H1 (cell line): ENCODE measurements around the gene GHRL. TPM values are rescaled to one million over a fixed set of nuclear protein-coding genes. Genes with fewer than 3 reads are reported as not detected.

Source experiments
- CTCF ChIA-PET: fragments of 300-600 bp; sonication (Branson Sonifier 250); formaldehyde crosslinking; loops from one replicate; lab custom pipeline; 2021; ENCODE audit not compliant: partially characterized antibody; lab: Charles Lee
- POLR2A ChIA-PET: fragments of 300-600 bp; sonication (Branson Sonifier 250); formaldehyde crosslinking; loops from one replicate; lab custom pipeline; 2021; ENCODE audit warnings: inconsistent platforms; ENCODE audit not compliant: partially characterized antibody; lab: Charles Lee
- DNase-seq, 2 experiments: peaks; one replicate each; pipeline versions ENCODE4 v3.0.0 to v3.0.0-alpha.2; 2010 to 2022; ENCODE audit warnings: low spot score in 2 of 2, low read depth in 1 of 2, mixed read lengths in 1 of 2
- FAIRE-seq: peaks from 2 replicates; lab custom pipeline; 2011; peaks lifted over from hg19 to GRCh38; lab: Jason Lieb, UNC
- H2AFZ ChIP-seq: 2 replicates; pipeline ENCODE4 v1.8.1; 2012; ENCODE audit warnings: low read length, inconsistent platforms
- H2AK5ac ChIP-seq: 2 replicates; pipeline ENCODE4 v1.6.1; 2013; ENCODE audit warnings: low read depth, low read length
- H2BK120ac ChIP-seq: replicated peaks from 2 replicates; pipeline ENCODE3; 2013; ENCODE audit warnings: low read depth, low read length, inconsistent platforms
- H2BK12ac ChIP-seq: 2 replicates; pipeline ENCODE4 v1.6.1; 2013; ENCODE audit warnings: low read depth, low read length
- H2BK15ac ChIP-seq: 2 replicates; pipeline ENCODE4 v1.6.1; 2013; ENCODE audit warnings: low read length
- H2BK20ac ChIP-seq: 2 replicates; pipeline ENCODE4 v1.6.1; 2013; ENCODE audit warnings: low read length
- H2BK5ac ChIP-seq: 2 replicates; pipeline ENCODE4 v1.6.1; 2013; ENCODE audit warnings: low read depth, low read length
- H3K14ac ChIP-seq: 2 replicates; pipeline ENCODE4 v1.6.1; 2013; ENCODE audit warnings: inconsistent platforms; ENCODE audit not compliant: insufficient read length
- H3K18ac ChIP-seq: 2 replicates; pipeline ENCODE4 v1.6.1; 2013; ENCODE audit warnings: low read length; ENCODE audit errors: extremely low read depth
- H3K23ac ChIP-seq: 2 replicates; pipeline ENCODE4 v1.6.1; 2013; ENCODE audit warnings: inconsistent platforms; ENCODE audit not compliant: insufficient read length
- H3K23me2 ChIP-seq: 2 replicates; pipeline ENCODE4 v1.6.1; 2013; ENCODE audit warnings: low read depth, low read length
- H3K27ac ChIP-seq: 2 replicates; pipeline ENCODE4 v1.6.1; 2011; ENCODE audit warnings: low read depth, low read length, inconsistent platforms
- H3K27me3 ChIP-seq, 4 experiments: replicated peaks in 1 of 4; 1 replicate in 1 of 4; 2 replicates in 3 of 4; pipeline versions ENCODE4 v1.6.1 to v1.8.1; 2011 to 2013; ENCODE audit warnings: low read length in 3 of 4, mild to moderate bottlenecking in 3 of 4, inconsistent platforms in 2 of 4, mixed read lengths in 2 of 4, moderate library complexity in 1 of 4; ENCODE audit not compliant: control insufficient read depth in 3 of 4, insufficient read depth in 3 of 4; ENCODE audit errors: extremely low read depth in 1 of 4
- H3K36me3 ChIP-seq, 4 experiments: 2 replicates each; pipeline versions ENCODE4 v1.6.1 to v1.8.1; 2011 to 2013; ENCODE audit warnings: mild to moderate bottlenecking in 4 of 4, low read length in 3 of 4, moderate library complexity in 2 of 4, control low read depth in 1 of 4, inconsistent platforms in 1 of 4; ENCODE audit not compliant: insufficient read depth in 4 of 4, control insufficient read depth in 2 of 4
- H3K4ac ChIP-seq: replicated peaks from 2 replicates; pipeline ENCODE3; 2013; ENCODE audit warnings: low read length, low read depth, mixed read lengths, inconsistent platforms; ENCODE audit not compliant: insufficient read length
- H3K4me1 ChIP-seq, 4 experiments: replicated peaks in 1 of 4; 1 replicate in 1 of 4; 2 replicates in 3 of 4; pipeline versions ENCODE4 v1.6.1 to v1.8.1; 2011 to 2013; ENCODE audit warnings: low read length in 3 of 4, inconsistent platforms in 2 of 4, mixed read lengths in 1 of 4; ENCODE audit not compliant: insufficient read depth in 4 of 4, control insufficient read depth in 3 of 4
- H3K4me2 ChIP-seq, 2 experiments: 2 replicates each; pipeline versions ENCODE4 v1.6.1 to v1.8.1; 2011 to 2013; ENCODE audit warnings: low read depth in 2 of 2, low read length in 2 of 2, control low read depth in 1 of 2, inconsistent platforms in 1 of 2, mild to moderate bottlenecking in 1 of 2; ENCODE audit not compliant: insufficient read depth in 1 of 2
- H3K4me3 ChIP-seq, 4 experiments: fragments of 200-600, 300-600 bp in 1 of 4; sonication (generic), shearing (Covaris generic), sonication (Bioruptor Twin) in 1 of 4; 2 replicates each; pipeline versions ENCODE4 v1.5.1 to v1.8.1; 2011 to 2016; ENCODE audit warnings: low read length in 4 of 4, low read depth in 3 of 4, control low read depth in 2 of 4, inconsistent platforms in 2 of 4, mild to moderate bottlenecking in 2 of 4, mixed read lengths in 1 of 4, moderate library complexity in 1 of 4; ENCODE audit not compliant: insufficient read depth in 2 of 4; ENCODE audit errors: extremely low read depth in 1 of 4
- H3K56ac ChIP-seq: replicated peaks from 2 replicates; pipeline ENCODE3; 2013; ENCODE audit warnings: low read depth, mild to moderate bottlenecking, mixed read lengths, low read length, inconsistent platforms; ENCODE audit not compliant: insufficient read length
- H3K79me1 ChIP-seq: 2 replicates; pipeline ENCODE4 v1.6.1; 2013; ENCODE audit warnings: low read depth, low read length, control low read depth
- H3K79me2 ChIP-seq, 2 experiments: 2 replicates each; pipeline versions ENCODE4 v1.6.1 to v1.8.1; 2012 to 2013; ENCODE audit warnings: low read length in 2 of 2, mild to moderate bottlenecking in 2 of 2, inconsistent platforms in 1 of 2; ENCODE audit not compliant: insufficient read depth in 2 of 2, control insufficient read depth in 1 of 2
- H3K9ac ChIP-seq, 4 experiments: replicated peaks in 1 of 4; 1 replicate in 1 of 4; 2 replicates in 3 of 4; pipeline versions ENCODE4 v1.6.1 to v1.8.1; 2011 to 2013; ENCODE audit warnings: low read depth in 3 of 4, low read length in 3 of 4, control low read depth in 2 of 4, mild to moderate bottlenecking in 2 of 4, moderate library complexity in 2 of 4, inconsistent platforms in 1 of 4; ENCODE audit errors: extremely low read depth in 1 of 4
- H3K9me3 ChIP-seq, 2 experiments: 2 replicates each; pipeline versions ENCODE4 v1.6.1 to v1.8.1; 2012 to 2013; ENCODE audit warnings: mild to moderate bottlenecking in 2 of 2, moderate library complexity in 2 of 2, control low read depth in 1 of 2, inconsistent platforms in 1 of 2, low read depth in 1 of 2, low read length in 1 of 2, mixed read lengths in 1 of 2; ENCODE audit not compliant: insufficient read depth in 2 of 2
- H4K20me1 ChIP-seq, 2 experiments: replicated peaks in 1 of 2; 2 replicates each; pipeline versions ENCODE3 to v1.8.1; 2011 to 2013; ENCODE audit warnings: inconsistent platforms in 2 of 2, low read length in 2 of 2, mild to moderate bottlenecking in 1 of 2; ENCODE audit not compliant: insufficient read depth in 2 of 2, control insufficient read depth in 1 of 2
- H4K5ac ChIP-seq: 2 replicates; pipeline ENCODE4 v1.6.1; 2013; ENCODE audit warnings: low read length, low read depth, mixed read lengths, inconsistent platforms; ENCODE audit not compliant: insufficient read length
- H4K8ac ChIP-seq: 2 replicates; pipeline ENCODE4 v1.8.0; 2013; ENCODE audit warnings: mild to moderate bottlenecking, moderate library complexity, low read length, inconsistent platforms; ENCODE audit not compliant: insufficient read depth; ENCODE audit errors: extremely low read depth
- H4K91ac ChIP-seq: replicated peaks from 2 replicates; pipeline ENCODE3; 2013; ENCODE audit warnings: low read length, mixed read lengths, inconsistent platforms; ENCODE audit not compliant: insufficient read length
- BACH1 ChIP-seq: IDR thresholded peaks from 2 replicates; pipeline ENCODE4 v1.6.1; 2012; ENCODE audit warnings: low read length, improper control_type of control experiment
- CHD2 ChIP-seq: IDR thresholded peaks from 2 replicates; pipeline ENCODE4 v1.6.1; 2012; ENCODE audit warnings: low read length, improper control_type of control experiment
- E2F6 ChIP-seq: IDR thresholded peaks from 2 replicates; pipeline ENCODE4 v1.6.1; 2012; ENCODE audit warnings: inconsistent platforms
- EGR1 ChIP-seq: IDR thresholded peaks from 2 replicates; pipeline ENCODE4 v1.6.1; 2011; ENCODE audit warnings: low read depth, low read length, borderline replicate concordance
- FOSL1 ChIP-seq: IDR thresholded peaks from 2 replicates; pipeline ENCODE4 v1.6.1; 2011; ENCODE audit warnings: mild to moderate bottlenecking, low read depth, low read length, moderate library complexity; ENCODE audit not compliant: insufficient read depth
- JUND ChIP-seq: IDR thresholded peaks from 2 replicates; pipeline ENCODE4 v1.6.1; 2011; ENCODE audit warnings: mild to moderate bottlenecking, improper control_type of control experiment, low read length
- NANOG ChIP-seq: IDR thresholded peaks from 2 replicates; pipeline ENCODE4 v1.6.1; 2011; ENCODE audit warnings: low read length, low read depth, mild to moderate bottlenecking, inconsistent platforms; ENCODE audit not compliant: insufficient read depth, poor library complexity, severe bottlenecking
- RFX5 ChIP-seq: IDR thresholded peaks from 2 replicates; pipeline ENCODE4 v1.6.1; 2011; ENCODE audit warnings: low read depth, low read length, improper control_type of control experiment, borderline replicate concordance
- RXRA ChIP-seq: IDR thresholded peaks from 2 replicates; pipeline ENCODE4 v1.6.1; 2011; ENCODE audit warnings: low read depth, mild to moderate bottlenecking, low read length, moderate library complexity; ENCODE audit not compliant: insufficient read depth
- SIX5 ChIP-seq: IDR thresholded peaks from 2 replicates; pipeline ENCODE4 v1.6.1; 2011; ENCODE audit warnings: mild to moderate bottlenecking, low read depth, low read length
- SUZ12 ChIP-seq: fragments of 200-600 bp; sonication (generic); IDR thresholded peaks from 2 replicates; pipeline ENCODE4 v1.6.1; 2012; ENCODE audit warnings: mild to moderate bottlenecking, inconsistent platforms, low read length, moderate library complexity, mixed read lengths
- TAF1 ChIP-seq: IDR thresholded peaks from 2 replicates; pipeline ENCODE4 v1.6.1; 2011; ENCODE audit warnings: mild to moderate bottlenecking, low read depth, low read length
- TCF12 ChIP-seq: IDR thresholded peaks from 2 replicates; pipeline ENCODE4 v1.6.1; 2011; ENCODE audit warnings: low read depth, mild to moderate bottlenecking, low read length
- YY1 ChIP-seq: IDR thresholded peaks from 2 replicates; pipeline ENCODE4 v1.6.1; 2011; ENCODE audit warnings: low read depth, mild to moderate bottlenecking, low read length
- WGBS, 2 experiments: shearing (Covaris generic) in 1 of 2; methylation state at CpG; one replicate each; pipeline versions ENCODE4 v1.1.6 to v1.1.7; 2013 to 2015; ENCODE audit warnings: low lambda C conversion rate in 2 of 2, mixed read lengths in 2 of 2, inconsistent platforms in 1 of 2, low coverage in 1 of 2, missing lambda C conversion rate in 1 of 2; ENCODE audit not compliant: insufficient replicate concordance in 2 of 2, insufficient coverage in 1 of 2, insufficient read length in 1 of 2; ENCODE audit errors: extremely low coverage in 1 of 2, missing lambda C conversion rate in 1 of 2; 5-methylcytosine and 5-hydroxymethylcytosine counted together
- polyA plus RNA-seq, 7 experiments: library from polyadenylated mRNA; depleted of rRNA in 3 of 7; stranded (reverse) in 5 of 7; unstranded in 2 of 7; fragments of >200 nt in 5 of 7; fragments of 200-250 nt in 2 of 7; gene quantifications; 1 replicate in 5 of 7; 2 replicates in 1 of 7; 4 replicates in 1 of 7; pipeline versions ENCODE4 v1.2.1 to v1.2.3, GENCODE V29; 2011 to 2013; ENCODE audit warnings: missing spikeins in 2 of 7, mixed read lengths in 2 of 7
- total RNA-seq: library from RNA; stranded (reverse); fragmentation: NEBNext Ultra II Directional; extraction: Animal tissue kit (Norgen Biotek cat#: 25700); gene quantifications from 2 replicates; pipeline ENCODE4 v1.2.1, GENCODE V29; 2021

Gene GHRL
- total and polyA plus RNA-seq, 2 of the 8 experiments (the other 6 are each of a cell fraction or from before 2014, with no cell fraction given) = 0.32 to 0.35 TPM

- FAIRE-seq (no peak), DNase-seq (no peak)
- ChIA-PET POLR2A (interaction anchor here (1.0 to 2.6 kb wide), 7 partner anchors 9 to 171 kb away, joined by 3 to 9 read pairs (median 3); partner anchors contain the start of genes SEC13 and VHL), CTCF (interaction anchor here (1.2 to 3.1 kb wide), 4 partner anchors 9 to 48 kb away, joined by 3 to 11 read pairs (median 6); partner anchors contain the start of gene SEC13)
- no peak overlapping the region for H2BK120ac ChIP-seq
- H3K4me2 ChIP-seq = no peak overlapping the region
- H3K79me2 ChIP-seq = no peaks in the 10 kb centered on the region; a peak in 1 of 4 replicates
- H2AFZ ChIP-seq = no peak overlapping the region
- no peaks in the 10 kb centered on the region for H3K23me2 ChIP-seq
- H3K27ac ChIP-seq = no peak overlapping the region
- H4K91ac ChIP-seq = no peak overlapping the region
- no peak overlapping the region for H3K23ac ChIP-seq
- H3K79me1 ChIP-seq = 0 out of 2 replicates have a peak, but pooled peaks cover 2% of the 10 kb centered on the region
- H3K36me3 ChIP-seq = peaks cover 27 to 70% (median 53%) of the 10 kb centered on the region in 4 experiments
- peaks cover 0 to 8% of the 10 kb centered on the region in 2 experiments for H4K20me1 ChIP-seq
- H4K5ac ChIP-seq = no peak overlapping the region
- no peak overlapping the region for H2BK15ac ChIP-seq
- WGBS, 2 experiments = 89% methylated on average over 10 of the region's 10 CpGs; no CpG with 5 or more reads in 1 of the 2 experiments
- no peak overlapping the region for H2BK5ac ChIP-seq
- no peak overlapping the region for H3K56ac ChIP-seq
- no peaks in the 10 kb centered on the region for H3K4me1 ChIP-seq
- H3K4ac ChIP-seq = no peak overlapping the region
- H3K4me3 ChIP-seq = no peak overlapping the region
- H2BK12ac ChIP-seq = no peak overlapping the region
- H3K18ac ChIP-seq = no peak overlapping the region
- H2BK20ac ChIP-seq = no peak overlapping the region
- no peak overlapping the region for H3K9ac ChIP-seq
- H3K9me3 ChIP-seq = no peaks in the 10 kb centered on the region
- H3K14ac ChIP-seq = no peak overlapping the region
- H2AK5ac ChIP-seq = no peak overlapping the region
- no peaks in the 10 kb centered on the region for H3K27me3 ChIP-seq
- no peak overlapping the region for H4K8ac ChIP-seq
- TF ChIP-seq BACH1 (no peak), SIX5 (no peak), CHD2 (no peak), E2F6 (no peak), RFX5 (no peak), SUZ12 (no peak), FOSL1 (no peak), TAF1 (no peak), RXRA (no peak), JUND (no peak), NANOG (no peak), YY1 (no peak), EGR1 (no peak), TCF12 (no peak)
Observed at GRCh38 chr3:10312391-10312790, 19.6 kb upstream of the GHRL start.
